Cardiac muscle cell (in vitro differentiated cells and primary cell): ENCODE measurements around the gene YPEL1. TPM values are rescaled to one million over a fixed set of nuclear protein-coding genes. Genes with fewer than 3 reads are reported as not detected.

ENCODE experiments used
- DNase-seq, 2 donors: peaks; one replicate each; pipeline versions ENCODE4 v3.0.0 to v3.0.0-alpha.2; 2010 to 2017; ENCODE audit warnings: low read depth in 1 of 2, low spot score in 1 of 2
- H3K27ac ChIP-seq: fragments of 200-600 bp; sonication (generic); 2 replicates; pipeline ENCODE4 v1.5.1; 2016
- H3K27me3 ChIP-seq: fragments of 200-600 bp; sonication (generic); 2 replicates; pipeline ENCODE4 v1.6.0; 2016; ENCODE audit warnings: control low read depth
- H3K36me3 ChIP-seq: fragments of 200-600 bp; sonication (generic); 2 replicates; pipeline ENCODE4 v1.5.1; 2016; ENCODE audit warnings: control low read depth
- H3K4me1 ChIP-seq: fragments of 200-600 bp; sonication (generic); 2 replicates; pipeline ENCODE4 v1.8.1; 2017; ENCODE audit warnings: low read depth, mild to moderate bottlenecking, mixed run types
- H3K4me3 ChIP-seq: fragments of 200-600 bp; sonication (generic); 2 replicates; pipeline ENCODE4 v1.5.1; 2016; ENCODE audit warnings: mild to moderate bottlenecking
- H3K9me3 ChIP-seq: fragments of 200-600 bp; sonication (generic); 2 replicates; pipeline ENCODE4 v1.5.1; 2017; ENCODE audit warnings: low read depth, mild to moderate bottlenecking, control low read depth
- CTCF ChIP-seq: IDR thresholded peaks from 2 replicates; pipeline ENCODE4 v1.5.1; 2012; ENCODE audit warnings: low read depth, mild to moderate bottlenecking, low read length
- polyA plus RNA-seq: library from polyadenylated mRNA; unstranded; fragments of >200 nt; fragmentation: Nextera tagmentation; extraction: Ambion mirVana; gene quantifications from 2 replicates; pipeline ENCODE4 v1.2.1, GENCODE V29; 2016
- total RNA-seq: library from RNA; depleted of rRNA; stranded (reverse); fragments of >200 nt; gene quantifications from 2 replicates; pipeline ENCODE4 v1.2.3, GENCODE V29; 2016

The YPEL1 gene
- 12.2 and 22.4 TPM in 2 replicates for total RNA-seq
- 20.4 and 39.8 TPM in 2 replicates for polyA plus RNA-seq

- no peak for TF ChIP-seq CTCF
- Histone ChIP-seq H3K27ac (peak within 1 kb of the TSS; percentile 90), H3K4me1 (peaks cover 5% of the 10 kb centered on the region), H3K27me3 (no peaks in the 10 kb centered on the region), H3K4me3 (peak within 1 kb of the TSS; percentile 45), H3K9me3 (no peaks in the 10 kb centered on the region), H3K36me3 (no peaks in the 10 kb centered on the region)
- DNase-seq, result peak; percentile 97 to 99
These were observed at the start of gene YPEL1 for GRCh38 chr22:21735200-21736083. YPEL1 (minus strand) TSS chr22:21735794; CDS start chr22:21710744, 25,050 bp downstream.

GRCh38 chr22:21780259-21780658, 44.7 kb upstream of the YPEL1 start:
- no peak for DNase-seq
- no peaks in the 10 kb centered on the region for H3K4me1 ChIP-seq
- no peaks in the 10 kb centered on the region for H3K9me3 ChIP-seq
- no peaks in the 10 kb centered on the region for H3K27me3 ChIP-seq
- no peaks in the 10 kb centered on the region for H3K36me3 ChIP-seq
- no peak for TF ChIP-seq CTCF
- no peak overlapping the region for H3K27ac ChIP-seq
- no peak overlapping the region for H3K4me3 ChIP-seq

- TF ChIP-seq CTCF, result no peak
- DNase-seq, result no peak
- H3K36me3 ChIP-seq, result no peaks in the 10 kb centered on the region
- H3K9me3 ChIP-seq, result no peaks in the 10 kb centered on the region
- peak overlapping the region; percentile 3 for H3K27ac ChIP-seq
- H3K27me3 ChIP-seq, result no peaks in the 10 kb centered on the region
- no peak overlapping the region for H3K4me3 ChIP-seq
- no peaks in the 10 kb centered on the region for H3K4me1 ChIP-seq
These were observed 43.9 kb upstream of the YPEL1 start for GRCh38 chr22:21779444-21779843.

GRCh38 chr22:21778705-21779363, 43.2 kb upstream of the YPEL1 start:
- Histone ChIP-seq H3K9me3 (no peaks in the 10 kb centered on the region), H3K27me3 (no peaks in the 10 kb centered on the region), H3K4me3 (no peak overlapping the region), H3K4me1 (no peaks in the 10 kb centered on the region), H3K27ac (peak overlapping the region; percentile 3), H3K36me3 (no peaks in the 10 kb centered on the region)
- peak in 1 of 2 donors; percentile 75 for DNase-seq
- TF ChIP-seq CTCF, result no peak

GRCh38 chr22:21771631-21771976, 36.0 kb upstream of the YPEL1 start:
- Histone ChIP-seq H3K4me1 (no peaks in the 10 kb centered on the region), H3K27ac (no peak overlapping the region), H3K36me3 (peaks cover 48% of the 10 kb centered on the region), H3K9me3 (no peaks in the 10 kb centered on the region), H3K4me3 (no peak overlapping the region), H3K27me3 (no peaks in the 10 kb centered on the region)
- no peak for TF ChIP-seq CTCF
- DNase-seq, result no peak
